Measurements from ENCODE around the gene PHYKPL.
"Not testable (repeated sequence)": the region's sequence is repeated elsewhere in the genome, so short reads cannot be mapped to it uniquely, and the experiment has no call there.

DNA sequence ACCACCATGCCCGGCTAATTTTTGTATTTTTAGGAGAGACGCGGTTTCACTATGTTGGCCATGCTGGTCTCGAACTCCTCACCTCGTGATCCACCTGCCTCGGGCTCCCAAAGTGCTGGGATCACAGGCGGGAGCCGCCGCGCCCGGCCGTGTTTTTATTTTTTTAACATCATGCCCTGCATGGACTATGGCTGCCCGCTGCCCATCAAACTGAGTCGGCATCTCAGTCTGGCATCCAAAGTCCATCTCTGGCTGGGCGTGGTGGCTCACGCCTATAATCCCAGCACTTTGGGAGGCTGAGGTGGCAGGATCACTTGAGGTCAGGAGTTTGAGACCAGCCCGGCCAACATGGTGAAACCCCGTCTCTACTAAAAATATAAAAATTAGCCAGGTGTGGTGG, 21.0 kb upstream of the PHYKPL start:
- TF ChIP-seq, protein P1, sequence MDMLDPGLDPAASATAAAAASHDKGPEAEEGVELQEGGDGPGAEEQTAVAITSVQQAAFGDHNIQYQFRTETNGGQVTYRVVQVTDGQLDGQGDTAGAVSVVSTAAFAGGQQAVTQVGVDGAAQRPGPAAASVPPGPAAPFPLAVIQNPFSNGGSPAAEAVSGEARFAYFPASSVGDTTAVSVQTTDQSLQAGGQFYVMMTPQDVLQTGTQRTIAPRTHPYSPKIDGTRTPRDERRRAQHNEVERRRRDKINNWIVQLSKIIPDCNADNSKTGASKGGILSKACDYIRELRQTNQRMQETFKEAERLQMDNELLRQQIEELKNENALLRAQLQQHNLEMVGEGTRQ (CRISPR knock-in tag; IDR thresholded peaks at IDR 0.05): not testable (repeated sequence)
- not testable (repeated sequence) for TF ChIP-seq ATF3 (CRISPR knock-in tag; conservative IDR thresholded peaks at IDR 0.05); ZNF263 (CRISPR knock-in tag; IDR thresholded peaks at IDR 0.05; ENCODE audit: low read depth); SP1 (CRISPR knock-in tag; conservative IDR thresholded peaks at IDR 0.05); CTCF (IDR thresholded peaks at IDR 0.05); ETV6 (CRISPR knock-in tag; IDR thresholded peaks at IDR 0.05); FOXP4 (CRISPR knock-in tag; IDR thresholded peaks at IDR 0.05)
- TF ChIP-seq, protein P2, sequence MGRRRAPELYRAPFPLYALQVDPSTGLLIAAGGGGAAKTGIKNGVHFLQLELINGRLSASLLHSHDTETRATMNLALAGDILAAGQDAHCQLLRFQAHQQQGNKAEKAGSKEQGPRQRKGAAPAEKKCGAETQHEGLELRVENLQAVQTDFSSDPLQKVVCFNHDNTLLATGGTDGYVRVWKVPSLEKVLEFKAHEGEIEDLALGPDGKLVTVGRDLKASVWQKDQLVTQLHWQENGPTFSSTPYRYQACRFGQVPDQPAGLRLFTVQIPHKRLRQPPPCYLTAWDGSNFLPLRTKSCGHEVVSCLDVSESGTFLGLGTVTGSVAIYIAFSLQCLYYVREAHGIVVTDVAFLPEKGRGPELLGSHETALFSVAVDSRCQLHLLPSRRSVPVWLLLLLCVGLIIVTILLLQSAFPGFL (CRISPR knock-in tag; IDR thresholded peaks at IDR 0.05; ENCODE audit: borderline replicate concordance): not testable (repeated sequence)
- TF ChIP-seq, protein P3, sequence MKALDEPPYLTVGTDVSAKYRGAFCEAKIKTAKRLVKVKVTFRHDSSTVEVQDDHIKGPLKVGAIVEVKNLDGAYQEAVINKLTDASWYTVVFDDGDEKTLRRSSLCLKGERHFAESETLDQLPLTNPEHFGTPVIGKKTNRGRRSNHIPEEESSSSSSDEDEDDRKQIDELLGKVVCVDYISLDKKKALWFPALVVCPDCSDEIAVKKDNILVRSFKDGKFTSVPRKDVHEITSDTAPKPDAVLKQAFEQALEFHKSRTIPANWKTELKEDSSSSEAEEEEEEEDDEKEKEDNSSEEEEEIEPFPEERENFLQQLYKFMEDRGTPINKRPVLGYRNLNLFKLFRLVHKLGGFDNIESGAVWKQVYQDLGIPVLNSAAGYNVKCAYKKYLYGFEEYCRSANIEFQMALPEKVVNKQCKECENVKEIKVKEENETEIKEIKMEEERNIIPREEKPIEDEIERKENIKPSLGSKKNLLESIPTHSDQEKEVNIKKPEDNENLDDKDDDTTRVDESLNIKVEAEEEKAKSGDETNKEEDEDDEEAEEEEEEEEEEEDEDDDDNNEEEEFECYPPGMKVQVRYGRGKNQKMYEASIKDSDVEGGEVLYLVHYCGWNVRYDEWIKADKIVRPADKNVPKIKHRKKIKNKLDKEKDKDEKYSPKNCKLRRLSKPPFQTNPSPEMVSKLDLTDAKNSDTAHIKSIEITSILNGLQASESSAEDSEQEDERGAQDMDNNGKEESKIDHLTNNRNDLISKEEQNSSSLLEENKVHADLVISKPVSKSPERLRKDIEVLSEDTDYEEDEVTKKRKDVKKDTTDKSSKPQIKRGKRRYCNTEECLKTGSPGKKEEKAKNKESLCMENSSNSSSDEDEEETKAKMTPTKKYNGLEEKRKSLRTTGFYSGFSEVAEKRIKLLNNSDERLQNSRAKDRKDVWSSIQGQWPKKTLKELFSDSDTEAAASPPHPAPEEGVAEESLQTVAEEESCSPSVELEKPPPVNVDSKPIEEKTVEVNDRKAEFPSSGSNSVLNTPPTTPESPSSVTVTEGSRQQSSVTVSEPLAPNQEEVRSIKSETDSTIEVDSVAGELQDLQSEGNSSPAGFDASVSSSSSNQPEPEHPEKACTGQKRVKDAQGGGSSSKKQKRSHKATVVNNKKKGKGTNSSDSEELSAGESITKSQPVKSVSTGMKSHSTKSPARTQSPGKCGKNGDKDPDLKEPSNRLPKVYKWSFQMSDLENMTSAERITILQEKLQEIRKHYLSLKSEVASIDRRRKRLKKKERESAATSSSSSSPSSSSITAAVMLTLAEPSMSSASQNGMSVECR (CRISPR knock-in tag; IDR thresholded peaks at IDR 0.05; ENCODE audit: borderline replicate concordance): not testable (repeated sequence)
- TF ChIP-seq, protein P4, sequence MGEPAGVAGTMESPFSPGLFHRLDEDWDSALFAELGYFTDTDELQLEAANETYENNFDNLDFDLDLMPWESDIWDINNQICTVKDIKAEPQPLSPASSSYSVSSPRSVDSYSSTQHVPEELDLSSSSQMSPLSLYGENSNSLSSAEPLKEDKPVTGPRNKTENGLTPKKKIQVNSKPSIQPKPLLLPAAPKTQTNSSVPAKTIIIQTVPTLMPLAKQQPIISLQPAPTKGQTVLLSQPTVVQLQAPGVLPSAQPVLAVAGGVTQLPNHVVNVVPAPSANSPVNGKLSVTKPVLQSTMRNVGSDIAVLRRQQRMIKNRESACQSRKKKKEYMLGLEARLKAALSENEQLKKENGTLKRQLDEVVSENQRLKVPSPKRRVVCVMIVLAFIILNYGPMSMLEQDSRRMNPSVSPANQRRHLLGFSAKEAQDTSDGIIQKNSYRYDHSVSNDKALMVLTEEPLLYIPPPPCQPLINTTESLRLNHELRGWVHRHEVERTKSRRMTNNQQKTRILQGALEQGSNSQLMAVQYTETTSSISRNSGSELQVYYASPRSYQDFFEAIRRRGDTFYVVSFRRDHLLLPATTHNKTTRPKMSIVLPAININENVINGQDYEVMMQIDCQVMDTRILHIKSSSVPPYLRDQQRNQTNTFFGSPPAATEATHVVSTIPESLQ (CRISPR knock-in tag; IDR thresholded peaks at IDR 0.05): not testable (repeated sequence)
- TF ChIP-seq, protein P5, sequence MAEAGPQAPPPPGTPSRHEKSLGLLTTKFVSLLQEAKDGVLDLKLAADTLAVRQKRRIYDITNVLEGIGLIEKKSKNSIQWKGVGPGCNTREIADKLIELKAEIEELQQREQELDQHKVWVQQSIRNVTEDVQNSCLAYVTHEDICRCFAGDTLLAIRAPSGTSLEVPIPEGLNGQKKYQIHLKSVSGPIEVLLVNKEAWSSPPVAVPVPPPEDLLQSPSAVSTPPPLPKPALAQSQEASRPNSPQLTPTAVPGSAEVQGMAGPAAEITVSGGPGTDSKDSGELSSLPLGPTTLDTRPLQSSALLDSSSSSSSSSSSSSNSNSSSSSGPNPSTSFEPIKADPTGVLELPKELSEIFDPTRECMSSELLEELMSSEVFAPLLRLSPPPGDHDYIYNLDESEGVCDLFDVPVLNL (CRISPR knock-in tag; IDR thresholded peaks at IDR 0.05; ENCODE audit: borderline replicate concordance, low read depth): not testable (repeated sequence)
- TF ChIP-seq, protein P6, sequence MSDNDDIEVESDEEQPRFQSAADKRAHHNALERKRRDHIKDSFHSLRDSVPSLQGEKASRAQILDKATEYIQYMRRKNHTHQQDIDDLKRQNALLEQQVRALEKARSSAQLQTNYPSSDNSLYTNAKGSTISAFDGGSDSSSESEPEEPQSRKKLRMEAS (CRISPR knock-in tag; IDR thresholded peaks at IDR 0.05): not testable (repeated sequence)

Measured in WTC11 (cell line).